ENCODE data around the gene ZNF408. TPM values are rescaled to one million over a fixed set of nuclear protein-coding genes. Genes with fewer than 3 reads are reported as not detected.

ZNF408 gene
- polyA plus RNA-seq, 1 donor (not counting 4 experiments of a cell fraction or from before 2014, with no cell fraction given): 4.0 TPM

- Histone ChIP-seq H3K9ac (ENCODE audit: control insufficient read depth, extremely low read depth, insufficient read depth, low read length) (no peak overlapping the region), H3K27ac (ENCODE audit: control insufficient read depth, insufficient read depth, low read length) (no peak overlapping the region), H3K4me3 (ENCODE audit: control insufficient read depth in 2 of 3, extremely low read depth in 1 of 3, insufficient read depth in 2 of 3, low read depth in 1 of 3, low read length in 3 of 3) (no peak overlapping the region), H3K9me1 (ENCODE audit: control insufficient read depth, extremely low read depth, insufficient read depth, low read length) (no peaks in the 10 kb centered on the region), H3K4me1 (ENCODE audit: control insufficient read depth, extremely low read depth, insufficient read depth, low read length) (peaks cover 13% of the 10 kb centered on the region), H3K9me3 (ENCODE audit: control insufficient read depth, low read depth, low read length) (no peaks in the 10 kb centered on the region), H4K20me1 (ENCODE audit: control insufficient read depth, extremely low read depth, insufficient read depth, low read length) (no peaks in the 10 kb centered on the region), H3K27me3 (ENCODE audit: control insufficient read depth, extremely low read depth, insufficient read depth, low read length) (no peaks in the 10 kb centered on the region), H3K36me3 (ENCODE audit: control insufficient read depth in 2 of 2, extremely low read depth in 1 of 2, insufficient read depth in 2 of 2, low read length in 2 of 2) (peaks cover 21 to 28% of the 10 kb centered on the region in 2 experiments), H3K79me2 (ENCODE audit: control insufficient read depth, insufficient read depth, low read length) (peaks cover 44% of the 10 kb centered on the region), H2AFZ (ENCODE audit: control insufficient read depth, low read length) (no peak overlapping the region), H3K4me2 (ENCODE audit: control insufficient read depth, extremely low read depth, insufficient read depth, low read depth, low read length) (no peak overlapping the region)
- no peak for TF ChIP-seq CTCF (optimal IDR thresholded peaks at IDR 0.05 in 1 of 3, IDR thresholded peaks at IDR 0.05 in 1 of 3, conservative IDR thresholded peaks at IDR 0.05 in 1 of 3; ENCODE audit: extremely low read depth in 1 of 3, insufficient read depth in 2 of 3, low read length in 3 of 3)
- TF ChIP-seq EZH2 (IDR thresholded peaks at IDR 0.05; ENCODE audit: low read length): no peak
- DNase-seq (ENCODE audit: low read depth, low spot score) (no peak), FAIRE-seq (no peak)
- dilution Hi-C loops (cut with MboI; ENCODE audit: extremely low pct_ligation_motif_present, low sequenced_read_pairs): no loop called here
These were observed 3.5 kb upstream of the ZNF408 start for GRCh38 chr11:46697303-46697702.

GRCh38 chr11:46697723-46698122 is 3.1 kb upstream of the ZNF408 start:
- Histone ChIP-seq H3K9ac (ENCODE audit: control insufficient read depth, extremely low read depth, insufficient read depth, low read length) (no peak overlapping the region), H3K36me3 (ENCODE audit: control insufficient read depth in 2 of 2, extremely low read depth in 1 of 2, insufficient read depth in 2 of 2, low read length in 2 of 2) (peaks cover 23 to 30% of the 10 kb centered on the region in 2 experiments), H2AFZ (ENCODE audit: control insufficient read depth, low read length) (no peak overlapping the region), H3K4me2 (ENCODE audit: control insufficient read depth, extremely low read depth, insufficient read depth, low read depth, low read length) (no peak overlapping the region), H3K27ac (ENCODE audit: control insufficient read depth, insufficient read depth, low read length) (no peak overlapping the region), H3K4me3 (ENCODE audit: control insufficient read depth in 2 of 3, extremely low read depth in 1 of 3, insufficient read depth in 2 of 3, low read depth in 1 of 3, low read length in 3 of 3) (no peak overlapping the region), H4K20me1 (ENCODE audit: control insufficient read depth, extremely low read depth, insufficient read depth, low read length) (no peaks in the 10 kb centered on the region), H3K4me1 (ENCODE audit: control insufficient read depth, extremely low read depth, insufficient read depth, low read length) (peaks cover 13% of the 10 kb centered on the region), H3K9me1 (ENCODE audit: control insufficient read depth, extremely low read depth, insufficient read depth, low read length) (no peaks in the 10 kb centered on the region), H3K79me2 (ENCODE audit: control insufficient read depth, insufficient read depth, low read length) (peaks cover 49% of the 10 kb centered on the region), H3K27me3 (ENCODE audit: control insufficient read depth, extremely low read depth, insufficient read depth, low read length) (no peaks in the 10 kb centered on the region), H3K9me3 (ENCODE audit: control insufficient read depth, low read depth, low read length) (no peaks in the 10 kb centered on the region)
- no peak for FAIRE-seq
- no peak for DNase-seq (ENCODE audit: low read depth, low spot score)
- dilution Hi-C loops (cut with MboI; ENCODE audit: extremely low pct_ligation_motif_present, low sequenced_read_pairs): no loop called here
- TF ChIP-seq EZH2 (IDR thresholded peaks at IDR 0.05; ENCODE audit: low read length): no peak
- no peak for TF ChIP-seq CTCF (optimal IDR thresholded peaks at IDR 0.05 in 1 of 3, IDR thresholded peaks at IDR 0.05 in 1 of 3, conservative IDR thresholded peaks at IDR 0.05 in 1 of 3; ENCODE audit: extremely low read depth in 1 of 3, insufficient read depth in 2 of 3, low read length in 3 of 3)

Measured in keratinocyte (primary cell).